Gastrocnemius medialis (tissue), 4 donors: ENCODE measurements around the gene HIRIP3. TPM values are rescaled to one million over a fixed set of nuclear protein-coding genes. Genes with fewer than 3 reads are reported as not detected.

Experiments used
- ATAC-seq, 2 donors: fragments of 150-250 bp; one replicate each; pipeline ENCODE4 v1.9.1; 2016
- DNase-seq, 2 donors: peaks; one replicate each; pipeline ENCODE4 v3.0.0-alpha.2; 2019
- H3K27ac ChIP-seq, 4 donors: fragments of 200-600 bp; sonication (generic); 1 replicate in 1 of 4; 2 replicates in 3 of 4; pipeline ENCODE4 v1.5.1; 2016 to 2018; ENCODE audit warnings: mild to moderate bottlenecking in 2 of 4, moderate library complexity in 1 of 4
- H3K27me3 ChIP-seq, 3 donors: fragments of 200-600 bp; sonication (generic) in 2 of 3; 1 replicate in 1 of 3; 2 replicates in 2 of 3; pipeline versions ENCODE4 v1.5.1 to v1.6.0; 2016 to 2019; ENCODE audit warnings: mild to moderate bottlenecking in 1 of 3, moderate library complexity in 1 of 3
- H3K36me3 ChIP-seq, 2 donors: fragments of 200-600 bp; sonication (generic) in 1 of 2; one replicate each; pipeline ENCODE4 v1.5.1; 2017 to 2018
- H3K4me1 ChIP-seq, 2 donors: fragments of 200-600 bp; sonication (generic) in 1 of 2; one replicate each; pipeline ENCODE4 v1.5.1; 2016 to 2017; ENCODE audit warnings: mild to moderate bottlenecking in 2 of 2
- H3K4me3 ChIP-seq, 4 donors: fragments of 200-600 bp; sonication (generic) in 3 of 4; 1 replicate in 1 of 4; 2 replicates in 3 of 4; pipeline ENCODE4 v1.5.1; 2016 to 2019; ENCODE audit warnings: mild to moderate bottlenecking in 2 of 4
- H3K9me3 ChIP-seq, 3 donors: fragments of 200-600 bp; sonication (generic) in 2 of 3; 1 replicate in 1 of 3; 2 replicates in 2 of 3; pipeline ENCODE4 v1.5.1; 2016 to 2019
- CTCF ChIP-seq, 5 experiments: fragments of 450-650 bp in 3 of 5; fragments of 200-600 bp in 2 of 5; sonication (generic) in 2 of 5; IDR thresholded peaks in 4 of 5; conservative IDR thresholded peaks in 1 of 5; 1 replicate in 4 of 5; 2 replicates in 1 of 5; pipeline ENCODE4 v1.5.1; 2016 to 2019; ENCODE audit warnings: antibody characterized with exemption in 5 of 5, mild to moderate bottlenecking in 3 of 5, moderate library complexity in 3 of 5
- POLR2A ChIP-seq, 2 donors: fragments of 450-650 bp; IDR thresholded peaks; one replicate each; pipeline ENCODE4 v1.6.1; 2017; ENCODE audit warnings: antibody characterized with exemption in 2 of 2, mild to moderate bottlenecking in 2 of 2, moderate library complexity in 2 of 2
- in situ Hi-C, 4 donors: fragments of 200-750 bp; cut with MboI; loops; one replicate each; pipeline versions ENCODE4 v1.15.0 to v1.8.0; 2017; ENCODE audit warnings: low sequenced_read_pairs in 4 of 4
- intact Hi-C: fragments of 100-400 bp; cut with DNase I; formaldehyde crosslinking; loops from one replicate; pipeline ENCODE4 v1.15.1; 2023; ENCODE audit warnings: low total_unique reads
- total RNA-seq, 4 donors: library from RNA; depleted of rRNA; stranded (reverse); fragments of >200 nt; gene quantifications; one replicate each; pipeline versions ENCODE4 v1.1.0 to v1.2.3, GENCODE V29; 2016

Gene HIRIP3
- total RNA-seq, 4 donors from 2014 or later, result 13.5 to 25.6 (median 17.2) TPM

GRCh38 chr16:30025156-30025555, 29.7 kb upstream of the HIRIP3 start:
- DNase-seq, result no peak
- in situ Hi-C loops, result loop anchor here in 3 of 4 donors (5.0 to 25.0 kb wide), 3 partner anchors 320 to 338 kb away; partner anchors contain the start of gene QPRT (in 1 of the 3)
- H3K27ac ChIP-seq, result no peak overlapping the region
- TF ChIP-seq POLR2A (IDR thresholded peaks at IDR 0.05) (no peak), CTCF (IDR thresholded peaks at IDR 0.05 in 4 of 5, conservative IDR thresholded peaks at IDR 0.05 in 1 of 5) (no peak)
- ATAC-seq, result no peak
- H3K27me3 ChIP-seq, result peaks cover 2 to 16% (median 8%) of the 10 kb centered on the region in 3 donors
- intact Hi-C loops, result loop anchor here (10.0 kb wide), 1 partner anchor 160 kb away; the partner anchor contains the start of gene CDIPT
- no peak overlapping the region for H3K4me3 ChIP-seq
- no peaks in the 10 kb centered on the region for H3K36me3 ChIP-seq
- peaks cover 5 to 8% of the 10 kb centered on the region in 2 donors for H3K4me1 ChIP-seq
- H3K9me3 ChIP-seq, result no peaks in the 10 kb centered on the region

- Histone ChIP-seq H3K4me3 (no peak overlapping the region), H3K9me3 (no peaks in the 10 kb centered on the region), H3K36me3 (no peaks in the 10 kb centered on the region), H3K4me1 (peaks cover 3 to 5% of the 10 kb centered on the region in 2 donors), H3K27ac (no peak overlapping the region), H3K27me3 (peaks cover 0 to 14% (median 5%) of the 10 kb centered on the region in 3 donors)
- in situ Hi-C loops (loop anchor here in 2 of 4 donors (10.0 to 25.0 kb wide), 2 partner anchors 320 to 337 kb away; partner anchors contain the start of gene QPRT (in 1 of the 2)), intact Hi-C loops (loop anchor here (5.0 to 10.0 kb wide), 2 partner anchors 97 to 160 kb away; partner anchors contain the start of genes CDIPT and KCTD13)
- TF ChIP-seq CTCF (IDR thresholded peaks at IDR 0.05 in 4 of 5, conservative IDR thresholded peaks at IDR 0.05 in 1 of 5) (no peak), POLR2A (IDR thresholded peaks at IDR 0.05) (no peak)
- DNase-seq (no peak), ATAC-seq (no peak)
Observed at GRCh38 chr16:30024451-30024850, 29.0 kb upstream of the HIRIP3 start.

- ATAC-seq (no peak), DNase-seq (no peak)
- H3K27ac ChIP-seq, result no peak overlapping the region
- TF ChIP-seq POLR2A (IDR thresholded peaks at IDR 0.05), result no peak
- TF ChIP-seq CTCF (IDR thresholded peaks at IDR 0.05 in 4 of 5, conservative IDR thresholded peaks at IDR 0.05 in 1 of 5), result no peak
- H3K4me1 ChIP-seq, result peaks cover 0 to 5% of the 10 kb centered on the region in 2 donors
- in situ Hi-C loops, result loop anchor here in 2 of 4 donors (10.0 to 25.0 kb wide), 2 partner anchors 319 to 336 kb away; partner anchors contain the start of gene QPRT (in 1 of the 2)
- H3K4me3 ChIP-seq, result no peak overlapping the region
- H3K27me3 ChIP-seq, result peaks cover 0 to 5% (median 5%) of the 10 kb centered on the region in 3 donors
- intact Hi-C loops, result loop anchor here (5.0 to 10.0 kb wide), 2 partner anchors 96 to 159 kb away; partner anchors contain the start of genes CDIPT and KCTD13
- no peaks in the 10 kb centered on the region for H3K9me3 ChIP-seq
- H3K36me3 ChIP-seq, result no peaks in the 10 kb centered on the region
Observed at GRCh38 chr16:30023586-30023985, 28.2 kb upstream of the HIRIP3 start.

- H3K4me3 ChIP-seq, result no peak within 1 kb of the TSS
- intact Hi-C loops (loop anchor here (5.0 to 10.0 kb wide), 2 partner anchors 96 to 158 kb away; partner anchors contain the start of genes CDIPT and KCTD13), in situ Hi-C loops (loop anchor here in 2 of 4 donors (10.0 to 25.0 kb wide), 2 partner anchors 318 to 336 kb away; partner anchors contain the start of gene QPRT (in 1 of the 2))
- H3K27me3 ChIP-seq, result peaks cover 0 to 5% (median 0%) of the 10 kb centered on the region in 3 donors
- H3K9me3 ChIP-seq, result no peaks in the 10 kb centered on the region
- H3K27ac ChIP-seq, result no peak within 1 kb of the TSS
- DNase-seq (no peak), ATAC-seq (no peak)
- peaks cover 0 to 5% of the 10 kb centered on the region in 2 donors for H3K4me1 ChIP-seq
- TF ChIP-seq CTCF (IDR thresholded peaks at IDR 0.05 in 4 of 5, conservative IDR thresholded peaks at IDR 0.05 in 1 of 5), result no peak
- no peak for TF ChIP-seq POLR2A (IDR thresholded peaks at IDR 0.05)
- no peaks in the 10 kb centered on the region for H3K36me3 ChIP-seq
Observed at GRCh38 chr16:30022887-30023286, 27.5 kb upstream of the HIRIP3 start, which contains the start of gene C16orf92. C16orf92 (plus strand) TSS chr16:30023198; CDS start chr16:30023341, 143 bp downstream.
